SH-SY5Y (cell line): ENCODE results near the gene EIF4G3.

Experiments used
- GATA2 ChIP-seq: IDR thresholded peaks from 2 replicates; pipeline ENCODE4 v1.6.1; 2011; ENCODE audit warnings: mild to moderate bottlenecking, low read depth, low read length
- GATA3 ChIP-seq: IDR thresholded peaks from 2 replicates; pipeline ENCODE4 v1.6.1; 2011; ENCODE audit warnings: low read depth, mild to moderate bottlenecking, low read length, moderate library complexity

- TF ChIP-seq GATA2 (no peak), GATA3 (no peak)
These were observed 77.4 kb downstream of the EIF4G3 start for GRCh38 chr1:21099034-21099868.
